ENCODE data around the gene MYL6B.

- no peak for TF ChIP-seq CTCF (IDR thresholded peaks at IDR 0.05)
- TF ChIP-seq POLR2A (IDR thresholded peaks at IDR 0.05) = no peak
These were observed 7.2 kb downstream of the MYL6B start for GRCh38 chr12:56159482-56160192.

Data from thyroid gland (tissue), 4 donors.